HG03045 (cell line): ENCODE measurements around the gene PRKAG2.
"Not testable (repeated sequence)": the region's sequence is repeated elsewhere in the genome, so short reads cannot be mapped to it uniquely, and the experiment has no call there.

ENCODE experiments used
- ATAC-seq: cut with Tn5 transposase; IDR thresholded peaks from one replicate; pipeline ENCODE4 v1.9.1; 2021; ENCODE audit warnings: mild to moderate bottlenecking, moderate library complexity; ENCODE audit not compliant: unreplicated experiment

PRKAG2 gene

DNA sequence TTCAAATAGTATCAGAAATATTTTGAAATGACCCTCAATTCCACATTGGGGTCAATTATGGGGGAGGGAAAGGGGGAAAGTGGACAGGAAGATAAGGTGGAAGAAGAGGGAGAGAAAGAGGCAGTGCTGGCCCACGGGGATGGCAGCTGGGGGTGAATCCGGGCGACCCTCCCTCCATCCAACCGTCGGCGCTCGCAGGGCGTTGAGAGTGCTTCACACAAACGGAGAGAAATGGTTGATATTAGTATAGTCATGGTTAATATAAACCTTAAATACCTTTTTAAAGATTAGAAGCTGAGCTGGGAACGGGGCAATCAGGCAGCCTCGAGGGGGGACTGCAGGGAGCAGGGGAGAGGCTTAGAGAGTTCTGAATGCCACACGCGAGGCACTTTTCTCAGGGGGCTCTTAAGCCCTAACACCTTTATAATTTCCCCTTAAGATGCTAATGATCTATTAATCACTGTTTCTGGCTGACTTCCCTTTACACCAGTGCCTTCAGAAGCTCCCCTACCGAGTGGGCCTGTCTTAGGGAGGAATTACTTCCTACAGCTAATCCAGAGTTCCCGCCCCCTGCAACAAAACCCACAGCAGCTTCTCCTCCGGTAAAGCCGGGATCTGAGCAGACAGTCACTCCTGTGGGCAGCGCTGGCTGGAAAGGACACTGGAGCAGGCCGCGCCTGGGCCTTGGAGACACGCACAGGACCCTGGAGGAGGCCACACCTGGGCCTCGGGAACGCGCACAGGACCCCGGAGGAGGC is 39.5 kb downstream of the PRKAG2 start:
- no peak for ATAC-seq

DNA sequence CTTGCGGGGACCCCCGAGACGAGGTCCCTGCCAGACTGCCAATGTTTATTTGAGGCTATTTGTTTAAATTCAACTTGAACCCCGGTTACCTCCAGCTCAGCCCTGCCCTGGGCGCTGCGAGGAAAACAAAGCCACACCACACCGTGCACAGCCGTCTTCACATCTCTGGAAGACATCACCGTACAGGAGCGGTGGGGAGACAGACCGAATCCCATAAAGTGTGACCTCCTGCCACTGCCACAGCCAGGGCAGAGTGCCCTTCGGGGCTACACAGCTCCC is 40.0 kb downstream of the PRKAG2 start:
- no peak for ATAC-seq

DNA sequence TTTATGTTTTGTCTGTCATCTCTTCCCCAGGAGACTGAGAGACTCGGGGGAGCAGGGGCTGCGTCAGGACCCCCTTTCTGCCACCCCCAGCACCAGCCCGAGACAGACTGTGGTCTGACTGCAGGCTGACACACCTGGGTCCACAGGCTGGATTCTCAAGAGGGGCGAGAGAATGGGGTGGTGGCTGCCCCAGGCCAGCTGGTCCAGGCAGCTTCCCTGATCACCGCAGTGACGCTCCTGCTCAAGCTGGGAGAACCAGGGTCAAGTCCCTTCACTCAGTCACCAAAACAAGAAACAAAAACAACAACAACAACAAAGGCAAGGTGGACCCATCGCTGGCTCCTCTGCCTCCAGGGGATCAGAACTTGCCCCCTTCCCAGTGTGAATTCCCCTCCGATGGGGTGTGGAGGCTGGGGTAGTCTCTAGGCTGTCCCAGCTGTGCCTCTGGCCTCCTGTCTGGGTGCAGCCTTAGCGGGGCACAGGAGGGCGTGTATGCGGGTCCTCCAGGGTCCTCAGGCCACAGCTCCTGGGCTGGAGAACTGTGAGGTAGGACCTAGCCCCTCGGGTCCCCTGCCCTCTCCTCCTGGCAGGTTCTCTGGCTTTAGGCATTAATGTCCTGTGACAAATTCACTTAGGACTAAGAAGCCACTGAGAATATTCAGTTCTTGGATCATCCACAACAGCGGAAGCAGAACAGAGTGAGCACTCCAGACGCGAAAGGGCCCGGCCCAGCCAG is 40.6 kb downstream of the PRKAG2 start:
- ATAC-seq: no peak

DNA sequence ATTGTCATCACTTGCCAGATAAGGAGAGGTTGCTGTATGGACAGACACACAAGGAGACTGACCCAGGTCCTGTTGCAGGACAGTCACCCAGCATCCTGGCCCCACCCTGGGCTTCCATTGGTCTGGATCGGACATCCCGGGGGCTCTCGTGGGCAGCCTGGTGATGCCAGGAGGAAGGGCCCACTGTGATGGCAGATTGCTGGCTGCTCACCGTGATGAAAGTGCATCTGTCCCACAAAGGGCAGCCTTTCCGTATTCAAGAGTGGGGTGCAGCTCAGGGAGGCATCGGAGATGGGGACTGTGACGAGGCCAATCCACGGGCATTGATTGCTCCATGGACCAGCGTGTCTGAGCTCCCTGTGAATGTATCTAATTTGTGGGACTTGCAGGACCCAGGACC is 41.3 kb downstream of the PRKAG2 start:
- ATAC-seq: no peak

DNA sequence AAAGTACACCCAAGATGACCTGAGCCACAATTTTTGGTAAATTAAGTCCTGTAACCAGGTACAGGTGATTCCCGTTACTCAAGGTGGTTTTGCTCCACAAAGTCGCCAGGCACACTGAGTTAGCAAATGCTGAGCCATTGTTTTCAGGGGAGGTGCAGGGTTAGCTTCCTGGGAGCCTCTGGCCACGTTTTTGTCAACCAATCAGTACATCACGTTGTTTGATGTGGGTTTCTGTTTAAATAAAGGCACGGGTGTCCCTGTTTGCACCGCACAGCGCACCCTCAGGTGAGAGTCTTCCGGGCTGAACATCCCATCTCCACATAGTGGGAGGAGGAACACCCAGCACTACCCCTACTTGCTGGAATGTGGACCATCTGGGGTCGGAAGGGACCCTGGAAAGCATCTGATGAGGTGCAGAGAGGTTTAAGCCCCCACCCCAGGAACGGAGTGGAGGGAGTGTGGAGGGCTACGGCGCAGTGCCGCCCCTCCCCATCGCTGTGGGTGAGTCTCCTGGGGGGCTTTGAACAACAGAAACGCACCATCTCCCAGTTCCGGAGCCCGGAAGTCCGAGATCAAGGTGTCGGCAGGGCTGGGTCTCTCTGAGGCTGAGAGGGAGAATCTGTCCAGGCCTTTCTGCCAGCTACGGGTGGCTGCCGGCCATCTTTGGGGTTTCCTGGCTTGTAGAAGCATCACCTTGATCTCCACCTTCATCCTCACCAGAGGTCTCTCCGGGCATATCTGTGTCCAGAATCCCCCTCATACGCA is 42.5 kb downstream of the PRKAG2 start:
- no peak for ATAC-seq

DNA sequence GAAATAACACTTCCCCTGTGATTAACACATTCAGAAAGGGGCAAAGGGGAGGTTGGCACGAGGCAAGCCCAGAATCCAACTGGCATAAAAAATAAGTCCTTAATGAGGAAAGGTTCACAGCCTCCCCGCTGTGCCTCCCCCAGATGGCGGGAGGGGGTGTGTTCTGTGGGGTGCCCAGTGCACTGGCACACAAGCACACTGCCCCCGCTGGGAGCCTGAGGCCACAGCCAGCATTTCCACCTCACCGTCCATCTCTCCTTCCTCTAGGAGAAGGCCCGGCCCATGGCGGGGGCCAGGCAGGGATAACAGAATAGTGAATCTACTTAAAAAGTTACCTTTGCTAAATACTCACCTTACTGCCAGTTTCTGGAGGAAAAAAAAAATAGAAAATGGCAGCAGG is 43.2 kb downstream of the PRKAG2 start:
- no peak for ATAC-seq

DNA sequence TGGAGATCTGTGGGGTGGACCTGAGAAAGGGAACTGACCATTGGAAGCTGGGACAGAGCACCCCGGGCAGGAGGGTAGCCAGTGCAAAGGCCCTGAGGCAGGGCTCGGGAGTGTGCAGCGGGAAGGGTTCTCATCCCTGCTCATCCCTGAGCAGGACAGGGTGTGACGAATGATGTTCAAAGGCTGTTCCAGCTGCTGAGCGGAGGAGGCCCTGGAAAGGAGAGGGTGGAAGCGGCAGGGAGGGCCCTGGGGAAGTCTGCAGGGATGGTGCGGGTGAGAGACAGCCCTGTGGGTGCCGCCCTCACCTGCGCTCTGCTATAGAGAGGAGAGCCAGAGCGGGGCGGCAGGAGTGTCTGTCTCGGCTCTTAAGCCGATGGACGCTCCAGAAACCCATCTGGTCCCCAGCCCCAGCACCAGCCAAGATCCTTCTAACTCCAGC is 43.7 kb downstream of the PRKAG2 start:
- ATAC-seq: no peak

DNA sequence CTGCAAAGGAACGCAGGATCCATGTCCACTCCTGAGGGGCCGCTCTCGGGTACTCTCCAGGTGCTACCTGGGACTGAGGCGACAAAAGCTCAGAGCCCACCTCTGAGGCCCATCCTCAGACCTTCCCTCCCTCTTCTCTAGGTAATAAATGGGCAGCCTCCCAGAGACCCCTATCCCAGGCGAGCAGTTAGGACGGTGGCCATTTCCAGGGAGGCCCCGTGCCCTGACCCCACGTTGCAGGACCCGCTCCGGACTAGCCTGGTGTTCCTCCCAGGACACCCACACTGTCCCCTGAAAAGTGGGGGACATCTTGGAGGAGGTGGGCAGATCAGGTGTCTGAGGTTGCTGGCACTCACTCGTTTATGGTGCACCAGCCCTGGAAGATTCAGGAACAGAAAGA is 44.3 kb downstream of the PRKAG2 start:
- ATAC-seq: no peak

DNA sequence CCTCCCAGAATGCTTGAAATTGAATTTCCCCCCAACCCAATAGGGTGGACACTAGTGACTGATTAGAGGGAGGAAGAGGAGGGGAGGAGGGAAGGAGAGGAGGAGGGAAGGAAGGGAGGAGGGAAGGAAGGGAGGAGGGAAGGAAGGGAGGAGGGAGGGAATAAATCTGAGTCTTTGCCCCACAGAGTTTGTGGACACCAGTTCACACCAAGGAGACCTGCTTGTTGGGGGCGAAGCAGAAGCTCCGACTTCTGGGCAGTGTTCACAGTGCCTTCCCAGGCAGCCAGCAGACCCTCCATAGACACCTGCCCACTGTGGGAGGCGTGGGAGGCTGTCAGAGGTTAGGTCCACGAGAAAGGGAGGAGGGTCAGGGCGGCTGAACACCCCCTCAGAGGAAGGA is 44.8 kb downstream of the PRKAG2 start:
- no peak for ATAC-seq

DNA sequence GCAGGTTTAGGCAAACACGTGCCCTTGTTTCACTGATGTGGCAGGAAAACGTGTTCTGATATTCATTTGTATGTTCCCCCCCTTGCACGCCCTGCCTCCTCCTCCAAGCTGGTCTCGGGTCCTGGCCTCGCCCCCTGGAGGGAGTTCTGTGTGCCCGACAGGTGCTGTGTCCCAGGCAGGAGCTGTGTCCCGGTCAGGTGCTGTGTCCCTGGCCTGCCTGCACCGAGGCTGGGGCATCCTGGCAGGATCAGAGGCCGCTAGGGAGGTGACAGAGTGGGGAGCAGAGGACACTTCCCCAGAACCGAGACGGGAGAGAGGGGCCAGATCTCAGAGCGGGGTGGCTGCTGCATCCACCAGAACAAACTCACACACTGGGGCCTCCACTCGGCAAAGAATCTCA is 45.3 kb downstream of the PRKAG2 start:
- ATAC-seq: no peak

DNA sequence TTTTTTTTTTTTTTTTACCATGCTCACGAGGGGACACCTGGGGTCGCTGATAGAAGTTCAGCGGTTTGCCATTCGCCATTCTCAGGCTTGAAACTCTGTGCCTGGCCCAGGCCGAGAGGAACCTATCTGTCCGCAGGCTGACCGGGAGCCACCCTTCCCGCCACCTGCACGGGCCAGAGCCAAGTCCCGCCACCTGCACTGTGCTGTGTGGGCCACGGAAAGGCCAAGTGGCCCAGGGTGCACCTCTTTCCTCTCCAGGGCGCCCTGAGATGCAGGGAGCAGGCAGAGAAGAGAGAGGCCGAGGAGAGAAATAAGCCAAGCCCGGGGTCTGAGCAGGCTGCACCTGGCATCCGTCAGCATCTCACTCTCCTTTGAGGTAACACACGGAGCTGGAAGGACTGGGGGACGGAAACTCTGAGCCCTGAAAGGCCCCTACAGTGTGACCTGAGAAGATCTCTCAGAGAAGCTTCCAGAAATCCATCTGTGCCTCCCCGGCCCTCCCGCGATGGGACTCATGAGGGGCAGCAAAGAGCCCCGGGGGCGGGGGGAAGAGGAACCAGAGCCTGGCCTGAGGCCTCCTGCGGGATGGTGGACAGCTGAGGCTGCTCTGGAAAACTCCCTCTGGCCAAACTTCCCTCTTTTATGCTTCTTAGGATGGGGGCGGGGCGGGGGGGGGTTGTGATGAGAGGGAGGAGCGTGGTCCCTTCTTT is 46.6 kb downstream of the PRKAG2 start:
- no peak for ATAC-seq

DNA sequence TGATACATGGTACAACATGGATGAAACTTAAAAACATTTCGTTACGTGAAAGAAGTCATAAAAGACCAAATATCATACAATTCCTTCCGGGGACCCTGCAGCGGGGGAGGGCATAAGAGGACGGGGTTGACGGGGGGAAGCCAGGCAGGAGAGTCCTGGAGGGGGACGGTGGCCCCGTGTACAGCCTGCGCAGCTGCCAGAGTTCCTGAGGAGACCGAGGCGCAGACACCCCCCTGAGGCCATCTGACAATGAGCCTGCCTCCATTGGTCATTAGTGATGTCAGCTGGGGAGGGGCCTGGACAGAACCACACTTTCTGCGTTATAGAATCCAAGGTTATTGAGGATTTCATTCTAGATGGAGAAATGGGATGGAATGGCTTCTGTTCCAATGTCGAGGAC is 47.2 kb downstream of the PRKAG2 start:
- ATAC-seq: no peak

DNA sequence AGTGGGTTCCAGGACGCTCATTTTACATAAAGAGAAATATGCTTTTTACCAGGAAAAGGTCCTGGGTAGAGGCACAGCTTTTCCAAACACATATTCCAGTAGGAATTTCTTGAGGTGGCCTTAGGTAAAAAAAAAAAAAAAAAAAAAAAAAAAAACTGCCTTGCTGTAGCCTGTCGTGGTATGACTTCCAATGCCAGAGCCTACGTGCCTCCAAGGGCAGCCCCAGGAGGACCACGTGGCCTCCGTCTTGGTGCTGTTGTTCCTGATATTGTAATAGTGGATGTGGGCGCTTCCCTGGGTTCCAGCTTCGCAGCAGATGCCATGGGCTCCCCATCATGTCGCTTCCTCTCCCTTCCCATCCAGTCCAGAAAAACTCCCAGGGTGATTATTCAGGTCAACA is 49.3 kb downstream of the PRKAG2 start:
- no peak for ATAC-seq

DNA sequence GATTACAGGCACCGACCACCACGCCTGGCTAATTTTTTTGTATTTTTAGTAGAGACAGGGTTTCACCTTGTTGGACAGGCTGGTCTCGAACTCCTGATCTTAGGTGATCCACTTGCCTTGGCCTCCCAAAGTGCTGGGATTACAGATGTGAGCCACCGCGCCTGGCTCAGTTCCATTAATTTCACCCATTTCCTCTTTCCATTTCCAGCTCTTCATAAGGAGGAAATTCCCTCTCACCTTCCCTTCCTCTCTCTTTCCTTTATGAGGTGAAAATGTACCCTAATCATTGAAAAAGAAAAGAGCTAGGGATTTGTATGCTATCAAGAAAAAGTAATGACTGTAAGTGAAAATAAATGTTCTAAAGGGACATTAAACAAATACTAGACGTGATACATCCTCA is 50.6 kb downstream of the PRKAG2 start:
- ATAC-seq: not testable (repeated sequence)

DNA sequence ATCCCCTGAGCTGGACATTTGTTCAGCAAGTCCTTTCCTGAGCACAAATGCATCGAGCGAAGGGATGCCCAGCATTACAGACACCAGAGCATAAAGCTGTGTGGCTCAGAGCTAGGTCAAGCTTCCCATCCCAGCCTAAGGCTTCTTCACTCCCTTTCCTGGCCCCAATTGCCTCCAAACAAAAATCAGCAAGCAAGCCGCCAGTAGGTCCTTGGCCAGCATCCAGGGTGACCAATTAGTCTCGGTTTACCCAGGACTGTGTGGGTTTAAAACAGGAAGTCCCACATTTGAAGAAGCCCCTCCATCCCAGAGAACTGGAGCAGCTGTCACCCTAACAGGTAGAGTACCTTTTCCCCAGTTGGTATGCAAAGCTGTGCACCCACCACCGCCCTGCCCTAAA is 51.2 kb downstream of the PRKAG2 start:
- no peak for ATAC-seq

DNA sequence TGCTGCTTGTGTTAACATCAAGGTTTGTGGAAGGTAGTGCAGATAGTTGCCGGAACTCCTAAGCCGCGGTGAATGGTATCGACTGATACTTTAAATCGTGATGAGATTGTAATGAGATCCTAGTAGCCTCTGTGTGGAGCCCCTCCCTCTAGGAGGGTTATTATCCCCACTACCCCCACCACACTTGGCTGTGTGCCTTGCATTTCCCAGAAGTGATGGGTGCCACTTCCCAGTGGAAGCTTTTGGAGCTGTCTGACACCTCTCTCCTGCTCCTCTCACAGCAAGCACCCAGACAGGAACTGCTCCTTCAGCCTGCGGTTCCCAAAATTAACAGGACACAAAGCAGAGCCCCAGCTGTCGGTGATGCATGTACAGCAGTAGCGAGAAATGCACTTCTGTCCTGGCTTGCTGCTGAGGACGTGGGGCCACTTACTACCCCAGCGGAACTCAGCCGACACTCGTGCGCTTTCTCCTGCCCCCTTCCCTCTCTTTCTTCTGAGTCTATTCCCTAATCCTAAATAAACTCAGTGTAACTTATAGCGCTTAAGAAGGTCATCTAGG is 52.5 kb downstream of the PRKAG2 start:
- no peak for ATAC-seq

DNA sequence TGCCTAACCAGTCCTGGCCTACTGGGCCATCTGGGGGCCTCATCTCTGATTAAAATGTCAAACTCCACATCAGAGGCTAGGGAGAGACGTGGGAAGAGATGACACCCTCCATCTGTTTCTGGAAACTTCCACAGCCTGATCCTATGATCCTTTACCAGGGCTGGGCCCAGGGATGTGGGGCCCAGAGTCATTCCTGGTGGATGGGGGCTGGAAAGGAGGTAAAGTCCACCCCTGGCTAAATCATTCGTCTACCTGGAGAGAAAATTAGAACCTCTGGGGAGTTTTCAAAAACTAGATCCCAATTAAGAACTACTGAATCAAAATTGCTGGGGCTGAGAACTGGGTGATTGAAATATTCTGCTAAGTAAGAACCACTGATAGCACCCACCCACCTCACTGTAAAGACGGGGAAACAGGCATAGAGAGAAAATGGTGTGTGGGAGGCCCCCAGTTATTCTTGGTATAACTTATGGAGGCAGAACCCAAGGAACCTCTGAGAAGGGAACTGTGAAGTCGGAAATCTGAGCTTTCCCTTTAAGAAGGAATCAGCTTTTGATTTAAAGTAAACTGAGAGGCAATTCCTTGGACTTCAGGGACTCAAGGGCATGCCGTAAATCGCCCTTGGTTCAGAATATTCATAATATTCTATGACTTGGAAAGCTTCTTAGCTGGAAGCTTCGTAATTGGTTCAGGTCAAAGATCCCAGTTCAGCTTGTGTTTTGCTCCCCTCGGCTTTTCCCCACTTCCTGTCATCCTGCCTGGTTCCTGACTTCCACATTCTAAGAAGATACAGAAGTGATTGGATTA is 53.1 kb downstream of the PRKAG2 start:
- ATAC-seq: no peak

DNA sequence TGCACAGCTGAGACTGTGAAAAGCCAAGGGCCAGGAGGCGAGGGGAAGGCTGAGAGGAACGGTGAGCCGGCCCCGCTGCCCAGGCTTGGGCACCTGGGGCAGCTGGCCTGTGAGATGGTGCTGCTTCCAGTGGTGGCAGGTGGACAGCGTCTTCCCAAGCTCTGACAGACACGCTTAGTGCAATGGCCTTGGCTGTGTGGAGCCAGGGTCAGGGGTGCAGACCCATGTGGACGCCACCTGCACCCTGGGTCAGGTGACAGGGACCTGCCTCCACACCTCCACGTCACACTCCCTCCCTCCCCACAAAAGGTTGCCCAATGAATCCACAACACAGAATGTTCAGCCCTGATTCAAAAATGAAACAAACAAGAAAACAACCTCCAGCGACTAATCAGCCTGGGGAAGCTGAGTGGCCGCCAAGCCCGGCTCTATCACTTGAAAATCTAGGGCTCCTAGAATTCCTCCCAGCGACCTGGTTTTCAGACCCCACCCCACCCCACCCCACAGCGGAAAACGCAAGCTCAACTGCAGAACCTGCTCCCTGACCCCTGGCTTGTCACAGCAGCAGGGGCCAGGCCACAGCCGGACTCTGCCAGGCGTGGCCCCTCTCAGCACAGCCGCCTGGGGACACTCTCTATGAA is 54.3 kb downstream of the PRKAG2 start:
- no peak for ATAC-seq

DNA sequence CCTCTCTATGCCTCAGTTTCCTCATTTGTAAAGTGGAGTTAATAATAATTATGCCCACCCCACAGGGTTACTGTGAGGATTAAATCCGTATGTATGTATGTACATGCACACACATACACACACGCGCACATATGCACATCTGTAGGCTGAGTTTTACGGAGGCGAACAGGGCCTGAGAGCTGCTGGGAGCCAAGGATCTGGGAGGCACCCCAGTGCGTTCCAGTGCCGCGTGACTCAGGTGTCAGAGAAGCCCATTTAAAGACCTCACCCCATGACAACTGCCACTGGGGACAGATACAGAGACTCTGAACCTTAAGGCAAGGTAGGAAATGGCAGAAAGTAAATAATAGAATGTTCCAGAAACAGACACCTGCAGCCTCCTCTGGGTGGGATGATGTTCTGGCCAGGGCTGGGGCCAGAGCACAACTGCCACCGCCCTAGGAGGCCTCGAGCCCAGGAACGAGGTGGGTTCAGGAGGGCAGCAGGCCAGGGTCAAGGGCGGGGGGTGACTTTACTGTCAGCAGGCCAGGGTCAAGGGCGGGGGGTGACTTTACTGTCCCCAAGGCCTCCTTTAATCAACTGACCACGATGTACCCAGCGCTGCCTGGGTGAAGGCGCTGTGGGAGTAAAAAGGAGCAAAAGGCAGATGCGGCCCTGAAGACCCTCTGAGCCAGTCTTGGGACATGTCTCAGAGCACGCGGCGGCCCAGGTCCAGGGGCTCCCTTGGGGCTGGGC is 54.9 kb downstream of the PRKAG2 start:
- ATAC-seq: no peak
